ENCODE measurements around the gene ZBTB45.
"Not testable (repeated sequence)": the region's sequence is repeated elsewhere in the genome, so short reads cannot be mapped to it uniquely, and the experiment has no call there.

ZBTB45 gene

DNA sequence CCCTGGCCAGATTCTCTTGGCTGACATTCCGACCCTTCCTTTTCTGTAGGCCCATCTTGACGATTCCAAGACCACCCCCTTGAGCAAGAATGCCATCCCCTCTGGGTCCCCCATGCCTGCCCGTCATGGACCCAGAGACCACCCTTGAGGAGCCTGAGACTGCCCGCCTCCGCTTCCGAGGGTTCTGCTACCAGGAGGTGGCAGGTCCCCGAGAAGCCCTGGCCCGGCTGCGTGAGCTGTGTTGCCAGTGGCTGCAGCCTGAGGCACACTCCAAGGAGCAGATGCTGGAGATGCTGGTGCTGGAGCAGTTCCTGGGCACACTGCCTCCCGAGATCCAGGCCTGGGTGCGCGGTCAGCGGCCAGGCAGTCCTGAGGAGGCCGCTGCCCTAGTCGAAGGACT is 42.5 kb downstream of the ZBTB45 start:
- in situ Hi-C loops (cut with MboI; ENCODE audit: low sequenced_read_pairs), result no loop called here

DNA sequence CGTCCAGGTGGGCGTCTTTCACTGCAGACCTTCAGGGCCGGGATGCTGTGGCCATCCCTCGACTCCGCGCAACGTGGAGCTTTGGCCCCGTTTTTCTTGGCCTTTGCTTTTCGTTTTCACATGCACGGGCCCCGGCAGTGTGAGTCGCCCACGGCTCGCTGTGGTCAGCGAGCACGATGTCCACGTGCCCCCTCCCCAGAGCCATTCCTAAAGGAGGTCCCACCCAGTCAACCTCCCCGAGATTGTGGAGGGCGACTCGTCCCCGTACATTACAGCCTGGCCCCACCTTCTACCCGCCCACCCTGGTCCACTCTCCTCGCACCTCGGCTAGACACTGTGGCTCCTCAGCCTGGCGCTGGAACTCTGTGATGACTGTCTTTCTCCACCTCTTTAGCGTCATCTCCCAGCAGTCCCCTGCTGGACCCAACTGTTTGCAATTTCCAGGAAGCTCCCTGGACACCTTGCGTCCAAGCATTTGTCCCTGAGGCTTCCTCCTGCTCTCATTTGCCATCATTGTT is 43.1 kb downstream of the ZBTB45 start:
- in situ Hi-C loops (cut with MboI; ENCODE audit: low sequenced_read_pairs), result no loop called here

DNA sequence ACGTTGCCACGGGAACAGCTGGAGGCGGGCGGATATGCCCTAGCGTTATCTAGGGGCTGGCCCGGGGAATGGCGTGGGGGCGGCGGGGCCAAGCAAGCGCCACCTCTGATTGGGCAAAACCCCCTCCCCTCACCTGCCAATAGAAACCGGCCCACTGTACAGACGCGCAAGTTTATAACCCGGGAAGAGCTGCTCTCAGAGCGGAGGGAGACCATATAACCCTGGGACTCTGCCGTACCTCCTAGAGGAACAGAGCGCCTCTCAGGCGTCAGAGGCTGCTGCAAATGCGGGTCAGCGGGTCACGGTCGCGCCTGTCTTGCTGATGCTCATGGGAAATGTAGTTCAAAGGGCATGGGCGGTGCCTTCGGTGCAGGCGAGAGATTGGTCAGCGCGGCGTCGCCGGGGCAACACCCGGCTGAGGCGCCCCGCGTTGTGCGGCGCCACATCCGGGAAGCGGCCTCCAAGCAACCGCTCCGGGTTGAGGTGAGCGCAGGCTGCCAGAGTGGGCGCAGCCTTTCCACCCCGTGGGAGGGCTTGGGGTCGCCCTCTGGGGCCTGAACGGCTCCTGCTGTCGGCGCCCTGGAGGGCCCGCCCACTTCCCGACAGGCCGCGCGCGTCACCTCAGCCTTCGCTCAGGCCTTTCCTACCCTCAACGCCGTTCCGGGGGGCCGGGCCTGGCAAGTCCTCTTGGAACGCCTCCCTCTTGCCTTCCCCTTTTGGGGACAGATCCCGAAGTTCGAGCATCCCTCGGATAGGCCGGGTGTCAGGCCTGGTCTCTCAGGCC is 43.7 kb downstream of the ZBTB45 start, which contains the start of gene ZNF446:
Gene ZNF446, plus strand, starts transcription at position 639 of the 784 bp plus-strand sequence. CDS start 867 bp downstream, outside the sequence.
- in situ Hi-C loops (cut with MboI; ENCODE audit: low sequenced_read_pairs), result no loop called here

DNA sequence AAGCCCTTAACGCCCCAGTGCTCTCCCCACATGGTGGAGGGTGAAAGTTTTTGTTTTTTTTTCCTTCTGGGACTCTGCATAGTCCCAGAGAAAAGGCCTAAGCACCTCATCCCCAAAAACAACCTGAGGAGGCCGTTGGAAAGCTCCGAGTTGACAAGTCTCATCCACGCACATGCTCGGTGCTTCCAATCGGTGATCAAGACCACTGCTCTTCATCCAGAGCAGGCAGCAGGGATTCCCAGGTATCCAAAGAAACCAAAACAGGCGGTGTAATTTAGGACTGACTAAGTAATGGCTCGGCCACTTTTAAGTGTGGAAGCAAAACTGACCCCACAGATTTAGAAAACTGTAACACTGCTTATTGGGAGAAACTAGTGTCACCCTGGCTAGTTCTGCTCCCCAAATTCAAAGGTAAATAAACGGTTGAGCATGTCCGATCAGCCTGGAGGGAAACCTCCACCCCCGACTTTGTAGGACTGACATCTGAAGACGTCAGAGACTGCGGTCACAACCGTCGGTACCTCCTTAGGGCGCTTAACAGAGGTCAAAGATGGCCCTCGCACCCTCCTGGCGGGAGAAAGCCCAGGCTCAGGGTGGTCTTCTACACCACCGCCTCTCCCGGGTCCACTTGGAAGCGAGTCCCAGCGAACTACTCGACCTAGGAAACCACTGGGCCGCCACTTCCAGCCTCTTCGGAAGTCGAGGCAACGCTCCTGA is 44.5 kb downstream of the ZBTB45 start:
- in situ Hi-C loops (cut with MboI; ENCODE audit: low sequenced_read_pairs), result no loop called here

DNA sequence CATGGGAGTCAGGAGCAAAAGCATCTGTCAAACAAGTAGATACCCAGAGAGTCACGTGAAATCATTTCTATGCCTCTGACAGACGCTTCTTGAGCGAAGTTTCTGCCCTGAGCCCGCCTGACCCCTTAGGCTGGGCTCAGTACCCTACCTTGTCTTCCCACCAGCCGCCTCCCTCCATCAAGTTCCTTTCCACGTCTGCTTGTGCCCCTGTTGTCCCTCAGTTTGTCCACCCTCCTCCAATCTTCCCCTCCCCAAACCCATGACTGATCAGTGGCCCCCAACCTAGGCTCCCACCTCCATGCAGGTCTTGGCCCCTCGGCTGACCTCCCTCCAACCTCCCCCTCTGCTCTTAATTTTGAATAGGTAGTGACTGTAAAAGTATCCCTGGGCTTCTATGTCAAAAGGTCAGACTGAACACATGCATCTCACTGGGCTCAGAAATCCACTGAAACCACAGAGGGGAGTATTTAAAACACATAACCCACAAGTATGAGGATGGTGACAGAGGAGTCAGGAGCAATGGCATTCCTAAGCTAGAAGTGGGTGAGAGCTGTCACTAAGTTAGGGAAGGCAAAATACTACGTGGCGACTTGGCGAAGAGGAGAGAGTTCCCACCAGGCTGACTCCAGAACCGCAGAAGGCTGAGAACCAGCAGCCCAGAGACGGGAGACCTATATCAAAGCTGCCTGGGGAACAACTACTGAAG is 45.2 kb downstream of the ZBTB45 start:
- in situ Hi-C loops (cut with MboI; ENCODE audit: low sequenced_read_pairs), result no loop called here

DNA sequence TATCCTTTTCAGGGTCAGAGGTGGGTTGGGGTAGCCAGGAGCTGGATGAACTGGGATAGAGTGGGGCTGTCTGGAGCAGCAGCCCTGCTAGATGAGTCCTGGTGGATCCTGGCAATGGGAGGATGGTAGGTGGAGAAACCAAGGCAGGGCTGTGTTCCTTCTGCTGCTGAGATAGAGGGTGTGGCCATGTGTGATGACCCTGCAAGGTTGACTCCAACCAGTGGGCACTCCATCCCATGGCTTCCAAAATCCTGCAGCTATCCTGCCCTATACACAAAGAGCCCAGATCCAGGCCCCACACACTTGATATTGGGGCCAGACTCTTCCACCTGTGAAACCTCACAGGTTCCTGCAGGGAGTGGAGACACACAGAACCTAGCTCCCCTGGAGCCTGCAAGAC is 45.8 kb downstream of the ZBTB45 start:
- in situ Hi-C loops (cut with MboI; ENCODE audit: low sequenced_read_pairs), result no loop called here

DNA sequence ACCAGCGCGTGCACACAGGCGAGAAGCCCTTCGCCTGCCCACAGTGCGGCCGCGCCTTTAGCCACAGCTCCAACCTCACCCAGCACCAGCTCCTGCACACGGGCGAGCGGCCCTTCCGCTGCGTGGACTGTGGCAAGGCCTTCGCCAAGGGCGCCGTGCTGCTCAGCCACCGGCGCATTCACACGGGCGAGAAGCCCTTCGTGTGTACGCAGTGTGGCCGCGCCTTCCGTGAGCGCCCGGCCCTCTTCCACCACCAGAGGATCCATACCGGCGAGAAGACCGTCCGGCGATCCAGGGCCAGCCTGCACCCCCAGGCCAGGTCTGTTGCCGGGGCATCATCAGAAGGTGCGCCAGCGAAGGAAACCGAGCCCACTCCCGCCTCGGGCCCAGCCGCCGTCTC is 47.9 kb downstream of the ZBTB45 start:
- in situ Hi-C loops (cut with MboI; ENCODE audit: low sequenced_read_pairs), result no loop called here

DNA sequence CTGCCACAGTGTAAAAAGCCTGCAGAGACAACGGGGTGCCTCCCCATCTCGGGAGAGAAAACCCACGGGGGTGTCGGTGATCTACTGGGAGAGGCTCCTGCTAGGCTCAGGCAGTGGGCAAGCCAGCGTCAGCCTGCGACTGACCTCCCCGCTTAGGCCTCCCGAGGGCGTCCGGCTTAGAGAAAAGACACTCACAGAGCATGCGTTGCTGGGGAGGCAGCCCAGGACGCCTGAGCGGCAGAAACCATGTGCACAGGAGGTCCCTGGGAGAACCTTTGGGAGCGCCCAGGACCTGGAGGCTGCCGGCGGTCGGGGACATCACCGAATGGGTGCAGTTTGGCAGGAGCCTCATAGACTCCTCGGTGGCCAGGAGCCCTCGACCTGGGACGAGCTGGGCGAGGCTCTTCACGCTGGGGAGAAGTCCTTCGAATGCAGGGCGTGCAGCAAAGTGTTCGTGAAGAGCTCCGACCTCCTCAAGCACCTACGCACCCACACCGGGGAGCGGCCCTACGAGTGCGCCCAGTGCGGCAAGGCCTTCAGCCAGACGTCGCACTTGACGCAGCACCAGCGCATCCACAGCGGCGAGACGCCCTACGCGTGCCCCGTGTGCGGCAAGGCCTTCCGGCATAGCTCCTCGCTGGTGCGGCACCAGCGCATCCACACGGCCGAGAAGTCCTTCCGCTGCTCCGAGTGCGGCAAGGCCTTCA is 48.6 kb downstream of the ZBTB45 start:
- in situ Hi-C loops (cut with MboI; ENCODE audit: low sequenced_read_pairs), result not testable (repeated sequence)

DNA sequence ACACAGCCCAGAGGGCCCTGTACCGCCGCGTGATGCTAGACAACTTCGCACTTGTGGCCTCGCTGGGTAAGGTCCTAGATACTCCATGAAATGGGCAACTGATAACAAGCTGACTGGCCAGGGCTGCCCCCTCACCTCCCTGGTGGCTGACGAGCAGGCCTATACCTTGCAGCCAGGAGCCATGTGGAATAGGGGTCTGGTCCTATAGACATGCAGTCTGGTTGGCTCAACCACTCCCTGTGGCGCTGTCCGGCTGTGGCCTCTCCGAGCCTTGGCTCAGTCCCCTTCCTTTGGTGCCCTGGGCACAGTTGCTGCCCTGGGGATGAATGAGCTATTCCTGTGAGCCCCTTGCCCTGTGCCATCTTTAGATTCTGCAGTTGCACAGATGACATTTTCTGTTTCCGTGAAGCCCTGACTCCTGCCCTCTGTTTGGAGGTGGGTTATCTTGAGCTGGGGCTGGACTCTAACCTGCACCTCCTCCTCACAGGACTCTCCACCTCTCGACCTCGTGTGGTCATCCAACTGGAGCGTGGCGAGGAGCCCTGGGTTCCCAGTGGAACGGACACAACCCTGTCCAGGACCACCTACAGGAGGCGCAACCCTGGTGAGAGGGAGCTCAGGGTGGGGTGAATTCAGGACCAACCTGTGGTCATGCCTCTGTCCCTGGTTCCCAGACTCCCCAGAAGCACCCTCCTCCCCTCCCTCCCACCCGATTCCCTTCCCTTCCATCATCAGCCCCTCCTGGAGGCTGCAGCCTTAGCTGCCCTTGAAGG is 50.2 kb downstream of the ZBTB45 start:
- in situ Hi-C loops (cut with MboI; ENCODE audit: low sequenced_read_pairs), result no loop called here

DNA sequence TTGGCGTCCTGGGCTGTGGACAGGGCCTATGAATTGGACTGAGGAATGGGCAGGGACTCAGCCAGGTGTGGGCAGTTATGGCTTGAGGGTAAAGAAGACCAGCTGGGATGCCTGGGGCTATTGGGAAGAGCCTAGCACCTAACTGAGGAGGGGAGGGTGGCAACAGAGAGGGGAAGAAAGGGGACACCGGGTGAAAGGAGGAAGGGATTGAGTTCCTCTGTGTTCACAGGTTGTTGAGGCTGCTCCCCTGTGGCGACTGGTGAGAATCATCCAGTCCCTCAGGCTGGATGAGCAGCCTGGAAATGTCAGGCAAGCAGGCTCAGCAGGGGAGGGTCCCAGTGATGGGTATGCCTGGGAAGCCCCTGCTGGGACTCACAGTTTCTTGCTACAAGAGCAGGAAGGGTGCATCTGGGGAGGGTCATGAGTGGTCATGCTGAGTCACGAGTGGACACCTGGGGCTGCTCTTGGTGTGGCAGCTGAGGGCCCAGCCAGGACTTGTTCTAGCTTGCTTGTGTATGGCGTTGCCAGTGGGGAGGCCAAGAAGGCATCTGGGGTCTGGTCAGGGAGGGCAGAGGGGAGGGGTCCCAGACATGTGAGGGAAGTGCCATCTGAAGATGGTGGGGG is 51.3 kb downstream of the ZBTB45 start:
- in situ Hi-C loops (cut with MboI; ENCODE audit: low sequenced_read_pairs), result no loop called here

DNA sequence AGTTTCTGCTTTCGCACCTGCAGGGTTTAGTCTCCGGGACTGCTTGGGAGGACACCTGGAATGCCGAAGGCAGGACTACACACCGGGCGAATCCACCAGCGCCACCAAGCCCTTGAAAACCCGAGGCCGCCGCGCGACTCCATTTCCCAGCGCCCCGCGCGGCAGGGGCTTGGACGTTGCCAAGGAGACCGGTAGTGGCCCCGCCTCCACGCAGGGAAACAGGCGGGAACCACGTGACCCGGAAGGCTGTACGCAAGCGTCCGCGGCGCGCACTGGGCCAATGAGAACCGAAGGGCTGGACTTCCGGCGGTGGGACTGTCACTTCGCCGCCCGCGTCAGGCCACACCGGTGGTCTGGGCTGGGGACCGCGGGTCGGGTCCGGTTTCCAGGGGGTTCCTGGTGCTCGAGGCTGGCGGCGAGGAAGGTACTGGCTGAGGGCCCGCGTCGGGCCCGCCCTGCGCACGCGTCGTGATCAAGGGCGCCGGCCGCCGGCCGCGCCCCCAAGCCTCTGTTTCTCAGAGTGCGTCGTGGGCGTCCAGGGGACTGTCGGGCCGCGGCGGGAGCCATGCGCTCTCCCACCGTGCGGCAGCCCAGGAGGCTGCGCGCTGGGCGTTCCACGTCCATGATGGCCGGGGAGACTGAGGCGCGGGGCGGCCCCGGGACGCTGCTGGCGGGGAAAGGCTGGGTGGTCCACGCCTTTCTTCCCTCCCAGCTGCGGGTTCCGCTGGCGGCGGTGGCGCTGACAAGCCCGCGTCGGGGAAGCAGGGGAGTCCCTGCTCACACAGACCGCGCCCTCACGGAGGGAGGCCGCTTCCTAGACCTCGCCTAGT is 52.6 kb downstream of the ZBTB45 start, which contains the start of gene ZNF324:
Gene ZNF324, plus strand, starts transcription at position 321 of the 830 bp plus-strand sequence. CDS start 2,106 bp downstream, outside the sequence.
- in situ Hi-C loops (cut with MboI; ENCODE audit: low sequenced_read_pairs), result no loop called here

DNA sequence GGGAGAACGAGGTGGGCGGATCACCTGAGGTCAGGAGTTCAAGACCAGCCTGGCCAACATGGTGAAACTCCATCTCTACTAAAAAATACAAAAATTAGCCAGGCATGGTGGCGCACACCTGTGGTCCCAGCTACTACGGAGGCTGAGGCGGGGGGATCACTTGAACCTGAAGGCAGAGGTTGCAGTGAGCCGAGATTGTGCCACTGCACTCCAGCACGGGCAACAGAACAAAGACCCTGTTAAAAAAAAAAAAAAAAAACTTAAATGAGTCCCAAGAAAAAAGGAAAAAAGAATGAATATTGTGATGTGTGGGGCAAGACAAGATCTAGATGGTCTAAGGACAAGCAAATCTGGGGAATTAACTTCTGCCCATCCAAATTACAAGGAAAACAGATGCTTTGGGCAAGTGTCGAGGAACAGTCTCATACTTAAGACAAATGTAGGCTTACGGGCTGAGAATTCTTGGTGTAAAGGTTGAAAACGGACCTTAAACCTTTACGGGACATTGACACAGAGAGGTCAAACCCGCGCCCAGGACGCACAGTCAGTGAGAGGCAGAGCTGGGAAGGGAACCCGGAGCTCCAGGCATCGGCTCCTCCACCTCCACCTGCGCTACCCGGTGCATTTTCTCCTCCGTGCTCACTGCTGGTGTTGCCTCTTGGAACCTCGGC is 53.4 kb downstream of the ZBTB45 start:
- in situ Hi-C loops (cut with MboI; ENCODE audit: low sequenced_read_pairs), result no loop called here

Measured in HL-60/S4 treated with retinoic acid at 250 ng/mL for 4 days and 3 days (cell line).